Sigmoid colon (tissue), 7 donors: ENCODE measurements around the gene CDSN. TPM values are rescaled to one million over a fixed set of nuclear protein-coding genes. Genes with fewer than 3 reads are reported as not detected.

Source experiments
- DNase-seq: peaks from one replicate; pipeline ENCODE4 v3.0.0-alpha.2; 2019
- H3K27ac ChIP-seq, 4 donors: fragments of 200-600 bp; sonication (generic); one replicate each; pipeline ENCODE4 v1.5.1; 2016 to 2019; ENCODE audit warnings: mild to moderate bottlenecking in 1 of 4
- H3K27me3 ChIP-seq, 3 donors: fragments of 200-600 bp; sonication (generic); one replicate each; pipeline ENCODE4 v1.5.1; 2019; ENCODE audit warnings: mild to moderate bottlenecking in 1 of 3
- H3K36me3 ChIP-seq, 4 donors: fragments of 200-600 bp; sonication (generic); one replicate each; pipeline ENCODE4 v1.5.1; 2016 to 2019
- H3K4me1 ChIP-seq, 4 donors: fragments of 200-600 bp; sonication (generic); one replicate each; pipeline ENCODE4 v1.5.1; 2017 to 2019
- H3K4me3 ChIP-seq, 4 donors: fragments of 200-600 bp; sonication (generic); one replicate each; pipeline ENCODE4 v1.5.1; 2017 to 2019; ENCODE audit warnings: mild to moderate bottlenecking in 2 of 4, moderate library complexity in 1 of 4
- H3K9me3 ChIP-seq, 4 donors: fragments of 200-600 bp in 3 of 4; sonication (generic) in 3 of 4; one replicate each; pipeline versions ENCODE4 v1.5.1 to v1.6.1; 2013 to 2019
- EP300 ChIP-seq, 4 donors: sonication (generic); formaldehyde crosslinking; IDR thresholded peaks; one replicate each; pipeline ENCODE4 v1.6.1; 2017; ENCODE audit warnings: antibody characterized with exemption in 4 of 4
- POLR2A ChIP-seq, 2 donors: fragments of 450-650 bp; IDR thresholded peaks; one replicate each; pipeline ENCODE4 v1.6.1; 2016; ENCODE audit warnings: antibody characterized with exemption in 2 of 2, mild to moderate bottlenecking in 2 of 2, moderate library complexity in 2 of 2
- POLR2AphosphoS5 ChIP-seq, 4 donors: sonication (generic); formaldehyde crosslinking; IDR thresholded peaks; one replicate each; pipeline ENCODE4 v1.6.1; 2017; ENCODE audit warnings: antibody characterized with exemption in 4 of 4
- WGBS, 2 donors: extraction: QIAGEN DNeasy Blood & Tissue Kit; methylation state at CpG; one replicate each; pipeline ENCODE4 v1.1.7; 2013; 5-methylcytosine and 5-hydroxymethylcytosine counted together
- intact Hi-C: fragments of 100-400 bp; cut with DNase I; formaldehyde crosslinking; loops from one replicate; pipeline ENCODE4 v1.15.1; 2023
- polyA plus RNA-seq, 3 donors: library from polyadenylated mRNA; stranded (reverse); fragments of 200-250 nt; gene quantifications; one replicate each; pipeline ENCODE4 v1.2.3, GENCODE V29; 2013
- total RNA-seq, 4 donors: library from RNA; depleted of rRNA; stranded (reverse); fragments of >200 nt; gene quantifications; one replicate each; pipeline ENCODE4 v1.1.0, GENCODE V29; 2016
- TF ChIP-seq, protein P1 (sequence below), 4 experiments: fragments of 450-650 bp in 3 of 4; fragments of 200-600 bp in 1 of 4; IDR thresholded peaks; one replicate each; pipeline ENCODE4 v1.5.1; 2016 to 2019; ENCODE audit warnings: antibody characterized with exemption in 4 of 4, mild to moderate bottlenecking in 3 of 4, moderate library complexity in 2 of 4
- donor health status: healthy with polysubstance abuse.
- donor health status: Bipolar disorder and iron deficiency.
- donor health status: healthy.

CDSN gene
- total and polyA plus RNA-seq, 7 donors, result not detected

DNA sequence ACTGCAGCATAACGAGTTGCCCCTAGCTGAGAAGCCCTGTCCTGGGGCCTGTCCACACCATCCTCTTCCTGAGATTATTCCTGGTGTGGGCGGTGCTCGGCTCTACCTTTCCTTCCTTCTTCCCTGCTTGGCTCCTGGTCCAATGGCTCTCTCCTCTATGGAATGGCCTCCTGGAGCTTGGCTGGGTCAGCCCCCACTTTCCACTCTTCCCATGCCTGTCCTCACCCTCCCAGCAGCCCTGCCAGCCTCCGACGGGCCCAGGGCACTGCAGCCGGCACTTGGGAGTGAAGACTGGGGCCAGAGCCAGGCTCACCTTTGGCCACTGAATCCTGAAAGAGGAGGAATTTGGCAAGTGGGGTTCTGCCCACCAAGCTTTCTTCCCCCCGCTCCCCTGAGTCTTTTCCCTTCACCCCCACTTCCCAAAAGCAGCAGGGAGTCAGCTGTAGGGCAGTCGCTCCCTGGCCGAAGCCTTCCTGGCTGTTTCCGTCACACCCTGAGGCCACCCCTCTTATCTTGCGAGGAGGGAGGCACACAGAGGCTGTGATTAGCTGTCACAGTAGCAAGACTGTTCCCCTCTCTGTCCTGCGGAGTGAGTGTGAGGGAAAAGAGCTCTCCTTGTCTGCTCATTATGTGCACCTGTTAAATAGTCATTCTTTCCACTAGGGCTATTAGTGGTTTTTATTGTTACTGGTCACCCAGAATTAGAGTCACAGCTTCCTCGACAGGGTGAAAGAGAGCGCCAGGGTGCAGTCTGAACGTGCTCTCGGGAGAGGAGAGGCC, 6.3 kb upstream of the CDSN start:
- no peak for TF ChIP-seq EP300 (IDR thresholded peaks at IDR 0.05)
- no peak for TF ChIP-seq POLR2AphosphoS5 (IDR thresholded peaks at IDR 0.05)
- TF ChIP-seq POLR2A (IDR thresholded peaks at IDR 0.05), result no peak
- TF ChIP-seq, protein P1, sequence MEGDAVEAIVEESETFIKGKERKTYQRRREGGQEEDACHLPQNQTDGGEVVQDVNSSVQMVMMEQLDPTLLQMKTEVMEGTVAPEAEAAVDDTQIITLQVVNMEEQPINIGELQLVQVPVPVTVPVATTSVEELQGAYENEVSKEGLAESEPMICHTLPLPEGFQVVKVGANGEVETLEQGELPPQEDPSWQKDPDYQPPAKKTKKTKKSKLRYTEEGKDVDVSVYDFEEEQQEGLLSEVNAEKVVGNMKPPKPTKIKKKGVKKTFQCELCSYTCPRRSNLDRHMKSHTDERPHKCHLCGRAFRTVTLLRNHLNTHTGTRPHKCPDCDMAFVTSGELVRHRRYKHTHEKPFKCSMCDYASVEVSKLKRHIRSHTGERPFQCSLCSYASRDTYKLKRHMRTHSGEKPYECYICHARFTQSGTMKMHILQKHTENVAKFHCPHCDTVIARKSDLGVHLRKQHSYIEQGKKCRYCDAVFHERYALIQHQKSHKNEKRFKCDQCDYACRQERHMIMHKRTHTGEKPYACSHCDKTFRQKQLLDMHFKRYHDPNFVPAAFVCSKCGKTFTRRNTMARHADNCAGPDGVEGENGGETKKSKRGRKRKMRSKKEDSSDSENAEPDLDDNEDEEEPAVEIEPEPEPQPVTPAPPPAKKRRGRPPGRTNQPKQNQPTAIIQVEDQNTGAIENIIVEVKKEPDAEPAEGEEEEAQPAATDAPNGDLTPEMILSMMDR (IDR thresholded peaks at IDR 0.05), result no peak
- DNase-seq, result no peak
- intact Hi-C loops, result no loop called here
- WGBS, 2 donors, result 57 to 66% methylated on average over 16 of the region's 16 CpGs
- H3K27ac ChIP-seq, result no peak overlapping the region
- H3K27me3 ChIP-seq, result no peaks in the 10 kb centered on the region
- H3K9me3 ChIP-seq, result no peaks in the 10 kb centered on the region
- H3K4me1 ChIP-seq, result peaks cover 0 to 29% (median 22%) of the 10 kb centered on the region in 4 donors
- no peaks in the 10 kb centered on the region for H3K36me3 ChIP-seq
- no peak overlapping the region for H3K4me3 ChIP-seq

- Histone ChIP-seq H3K27me3 (no peaks in the 10 kb centered on the region), H3K27ac (no peak overlapping the region), H3K4me1 (peaks cover 0 to 29% (median 22%) of the 10 kb centered on the region in 4 donors), H3K4me3 (no peak overlapping the region), H3K36me3 (no peaks in the 10 kb centered on the region), H3K9me3 (no peaks in the 10 kb centered on the region)
- intact Hi-C loops, result no loop called here
- 72 to 76% methylated on average over 12 of the region's 12 CpGs for WGBS, 2 donors
- DNase-seq, result no peak
- TF ChIP-seq POLR2A (IDR thresholded peaks at IDR 0.05), result no peak
These were observed 5.5 kb upstream of the CDSN start for GRCh38 chr6:31125586-31126363.

DNA sequence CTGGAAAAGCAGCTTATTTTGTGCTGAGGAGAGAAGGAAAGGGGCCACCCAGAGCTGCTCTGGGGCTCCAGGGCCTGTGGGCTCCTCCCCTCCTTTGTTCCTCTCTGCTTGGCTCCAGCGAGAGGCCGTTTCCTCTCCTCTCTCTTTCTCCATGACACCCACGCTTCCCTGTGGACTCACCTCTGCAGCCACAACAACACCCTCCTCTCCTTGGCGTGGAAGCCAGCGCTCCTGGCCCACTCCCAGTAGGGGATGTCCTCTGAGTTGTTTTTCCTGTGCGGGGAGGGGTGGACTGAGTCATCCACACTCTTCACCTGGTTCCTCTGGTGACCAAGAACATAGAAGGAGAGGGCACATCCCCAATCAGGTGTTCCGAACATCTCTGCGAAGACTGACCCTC, 4.9 kb upstream of the CDSN start:
- no peaks in the 10 kb centered on the region for H3K27me3 ChIP-seq
- TF ChIP-seq POLR2A (IDR thresholded peaks at IDR 0.05) (no peak), EP300 (IDR thresholded peaks at IDR 0.05) (no peak), POLR2AphosphoS5 (IDR thresholded peaks at IDR 0.05) (no peak)
- TF ChIP-seq, protein P1 (IDR thresholded peaks at IDR 0.05), result no peak
- H3K27ac ChIP-seq, result no peak overlapping the region
- intact Hi-C loops, result no loop called here
- WGBS, 2 donors, result 58 to 62% methylated on average over 8 of the region's 8 CpGs
- peaks cover 0 to 29% (median 22%) of the 10 kb centered on the region in 4 donors for H3K4me1 ChIP-seq
- peak; percentile 82 for DNase-seq
- no peak overlapping the region for H3K4me3 ChIP-seq
- no peaks in the 10 kb centered on the region for H3K9me3 ChIP-seq
- H3K36me3 ChIP-seq, result no peaks in the 10 kb centered on the region

DNA sequence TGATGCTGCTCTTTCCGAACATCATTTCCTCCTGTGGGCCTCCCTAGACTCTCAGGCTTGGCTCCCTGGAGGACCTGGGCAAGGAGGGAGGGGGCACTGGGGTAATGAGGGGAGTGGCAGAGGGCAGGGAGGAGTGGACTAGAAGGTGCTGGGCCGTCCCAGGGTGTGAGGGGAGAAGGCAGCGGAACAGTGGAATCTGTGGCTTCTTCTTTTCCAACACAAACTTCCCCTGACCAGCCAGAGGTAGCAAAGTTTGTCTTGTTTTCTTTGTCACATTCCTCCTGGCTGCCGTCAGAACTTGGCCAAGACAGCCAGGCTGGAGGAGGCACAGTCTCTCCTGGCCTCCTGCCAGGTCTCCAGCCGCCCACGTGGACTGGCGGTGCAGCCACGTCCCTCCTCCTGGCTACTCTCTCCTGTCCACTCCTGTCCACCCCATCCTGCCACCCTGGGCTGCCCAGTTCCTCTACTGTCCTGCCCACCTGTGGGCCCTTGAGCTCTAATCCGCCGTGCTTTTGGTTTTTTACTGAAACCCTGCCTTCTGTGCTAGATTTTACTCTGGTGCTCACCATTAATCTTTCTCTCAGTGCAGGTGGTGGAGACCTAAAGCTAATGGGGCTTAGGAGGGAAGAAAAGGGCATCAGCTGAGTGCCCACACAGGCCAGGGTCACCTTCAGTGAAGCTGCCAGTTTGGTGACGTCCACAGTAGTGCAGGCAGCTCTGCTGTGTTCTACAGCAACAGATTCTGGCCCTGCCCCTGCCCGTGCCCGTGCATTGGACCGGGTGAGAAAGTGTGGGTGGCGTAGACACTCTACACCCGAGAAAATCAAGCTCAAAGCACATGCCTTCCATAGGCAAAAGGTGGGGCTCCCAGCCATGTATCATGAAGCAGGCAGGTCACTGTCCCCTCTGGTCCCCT, 2.8 kb upstream of the CDSN start:
- no peaks in the 10 kb centered on the region for H3K36me3 ChIP-seq
- intact Hi-C loops, result no loop called here
- H3K27me3 ChIP-seq, result no peaks in the 10 kb centered on the region
- peaks cover 0 to 29% (median 22%) of the 10 kb centered on the region in 4 donors for H3K4me1 ChIP-seq
- TF ChIP-seq, protein P1 (IDR thresholded peaks at IDR 0.05), result no peak
- TF ChIP-seq POLR2AphosphoS5 (IDR thresholded peaks at IDR 0.05) (peak in 1 of 4 donors; percentile 44), POLR2A (IDR thresholded peaks at IDR 0.05) (no peak), EP300 (IDR thresholded peaks at IDR 0.05) (no peak)
- H3K4me3 ChIP-seq, result no peak overlapping the region
- H3K9me3 ChIP-seq, result no peaks in the 10 kb centered on the region
- WGBS, 2 donors, result 45 to 58% methylated on average over 16 of the region's 16 CpGs
- peak; percentile 89 for DNase-seq
- H3K27ac ChIP-seq, result peak overlapping the region; percentile 51 to 72 (median 58)
